ENCODE measurements around the gene AMMECR1.

DNA sequence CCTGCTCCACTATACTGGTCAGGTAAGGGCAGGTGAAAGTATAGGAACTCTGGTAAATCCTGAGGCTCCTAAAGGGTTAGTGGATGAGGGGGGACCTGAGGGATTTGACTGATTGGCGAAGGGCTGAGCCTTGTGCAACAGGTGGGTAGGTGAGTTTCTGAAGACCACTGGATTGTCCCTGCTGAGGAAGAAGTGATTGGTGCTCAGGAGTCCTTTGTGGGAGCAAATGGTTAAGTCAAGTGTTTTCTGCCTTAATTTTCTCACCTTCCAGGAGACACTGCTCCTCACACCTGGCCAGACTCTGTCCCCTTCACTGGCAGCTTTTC is 156.6 kb downstream of the AMMECR1 start:
- TF ChIP-seq, protein P1, sequence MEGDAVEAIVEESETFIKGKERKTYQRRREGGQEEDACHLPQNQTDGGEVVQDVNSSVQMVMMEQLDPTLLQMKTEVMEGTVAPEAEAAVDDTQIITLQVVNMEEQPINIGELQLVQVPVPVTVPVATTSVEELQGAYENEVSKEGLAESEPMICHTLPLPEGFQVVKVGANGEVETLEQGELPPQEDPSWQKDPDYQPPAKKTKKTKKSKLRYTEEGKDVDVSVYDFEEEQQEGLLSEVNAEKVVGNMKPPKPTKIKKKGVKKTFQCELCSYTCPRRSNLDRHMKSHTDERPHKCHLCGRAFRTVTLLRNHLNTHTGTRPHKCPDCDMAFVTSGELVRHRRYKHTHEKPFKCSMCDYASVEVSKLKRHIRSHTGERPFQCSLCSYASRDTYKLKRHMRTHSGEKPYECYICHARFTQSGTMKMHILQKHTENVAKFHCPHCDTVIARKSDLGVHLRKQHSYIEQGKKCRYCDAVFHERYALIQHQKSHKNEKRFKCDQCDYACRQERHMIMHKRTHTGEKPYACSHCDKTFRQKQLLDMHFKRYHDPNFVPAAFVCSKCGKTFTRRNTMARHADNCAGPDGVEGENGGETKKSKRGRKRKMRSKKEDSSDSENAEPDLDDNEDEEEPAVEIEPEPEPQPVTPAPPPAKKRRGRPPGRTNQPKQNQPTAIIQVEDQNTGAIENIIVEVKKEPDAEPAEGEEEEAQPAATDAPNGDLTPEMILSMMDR (IDR thresholded peaks at IDR 0.05) = no peak
- no peak for TF ChIP-seq POLR2A (IDR thresholded peaks at IDR 0.05)
